Stimulated activated CD8-positive, alpha-beta memory T cell treated with anti-CD3 and anti-CD28 coated beads, Interleukin-12 subunit alpha, Interleukin-12 subunit beta, amount 100 ng/mL, for 24 hours (primary cell): Measurements from ENCODE around the gene MYCBPAP.

Source experiments
- DNase-seq: peaks from one replicate; pipeline ENCODE4 v3.0.0-alpha.2; 2020; ENCODE audit errors: extremely low read depth

The MYCBPAP gene

GRCh38 chr17:50551884-50552283, 43.6 kb downstream of the MYCBPAP start:
- DNase-seq = no peak

- no peak for DNase-seq
These were observed 46.0 kb downstream of the MYCBPAP start for GRCh38 chr17:50554201-50554600.

GRCh38 chr17:50556803-50557202, 48.6 kb downstream of the MYCBPAP start:
- no peak for DNase-seq

GRCh38 chr17:50557630-50558029, 49.4 kb downstream of the MYCBPAP start:
- no peak for DNase-seq

- DNase-seq = no peak
These were observed 49.9 kb downstream of the MYCBPAP start for GRCh38 chr17:50558091-50558490.

- DNase-seq = no peak
These were observed 50.3 kb downstream of the MYCBPAP start for GRCh38 chr17:50558581-50558940.

- DNase-seq = no peak
These were observed 50.8 kb downstream of the MYCBPAP start for GRCh38 chr17:50558941-50559614.

- DNase-seq = no peak
These were observed 51.5 kb downstream of the MYCBPAP start for GRCh38 chr17:50559674-50560184.

- peak; percentile 61 for DNase-seq
These were observed 52.1 kb downstream of the MYCBPAP start, which contains the start of gene CACNA1G for GRCh38 chr17:50560185-50560824. TSS of gene CACNA1G (plus strand) at chr17:50560715. CDS start at chr17:50561460, 745 bp downstream.

GRCh38 chr17:50560931-50561745, 52.9 kb downstream of the MYCBPAP start:
- DNase-seq = no peak

GRCh38 chr17:50561746-50562141, 53.5 kb downstream of the MYCBPAP start:
- no peak for DNase-seq

- DNase-seq = no peak
These were observed 54.2 kb downstream of the MYCBPAP start for GRCh38 chr17:50562242-50563091.

- DNase-seq = no peak
These were observed 54.9 kb downstream of the MYCBPAP start for GRCh38 chr17:50563092-50563511.

- no peak for DNase-seq
These were observed 56.7 kb downstream of the MYCBPAP start for GRCh38 chr17:50564916-50565315.

GRCh38 chr17:50565402-50566350, 57.4 kb downstream of the MYCBPAP start:
- DNase-seq = no peak

- no peak for DNase-seq
These were observed 58.6 kb downstream of the MYCBPAP start for GRCh38 chr17:50566886-50567285.

- DNase-seq = no peak
These were observed 60.4 kb downstream of the MYCBPAP start for GRCh38 chr17:50568659-50569058.

GRCh38 chr17:50569592-50569991, 61.4 kb downstream of the MYCBPAP start:
- no peak for DNase-seq

GRCh38 chr17:50570032-50570431, 61.8 kb downstream of the MYCBPAP start:
- no peak for DNase-seq

GRCh38 chr17:50570528-50570927, 62.3 kb downstream of the MYCBPAP start:
- no peak for DNase-seq
